Hepatocyte (in vitro differentiated cells): ENCODE data around the gene ZMYND12. TPM values are rescaled to one million over a fixed set of nuclear protein-coding genes. Genes with fewer than 3 reads are reported as not detected.

Experiments
- DNase-seq: peaks from one replicate; pipeline ENCODE4 v3.0.0-alpha.2; 2016; ENCODE audit warnings: low spot score
- H2AFZ ChIP-seq: fragments of 200-600 bp; sonication (generic); 2 replicates; pipeline ENCODE4 v1.6.0; 2016; ENCODE audit warnings: antibody characterized with exemption, mild to moderate bottlenecking
- H3K27ac ChIP-seq: fragments of 200-600 bp; sonication (generic); 2 replicates; pipeline ENCODE4 v1.5.1; 2016; ENCODE audit warnings: mild to moderate bottlenecking
- H3K27me3 ChIP-seq: fragments of 200-600 bp; sonication (generic); 2 replicates; pipeline ENCODE4 v1.6.1; 2016
- H3K36me3 ChIP-seq: fragments of 200-600 bp; sonication (generic); replicated peaks from 2 replicates; pipeline ENCODE4 v1.5.1; 2016; ENCODE audit warnings: low read depth; ENCODE audit not compliant: insufficient read depth
- H3K4me1 ChIP-seq: fragments of 200-600 bp; sonication (generic); 2 replicates; pipeline ENCODE4 v1.5.1; 2016; ENCODE audit warnings: mild to moderate bottlenecking, moderate library complexity; ENCODE audit not compliant: insufficient read depth
- H3K4me2 ChIP-seq: fragments of 200-600 bp; sonication (generic); 2 replicates; pipeline ENCODE4 v1.6.0; 2016
- H3K4me3 ChIP-seq: fragments of 200-600 bp; sonication (generic); 2 replicates; pipeline ENCODE4 v1.5.1; 2016; ENCODE audit warnings: mild to moderate bottlenecking
- H3K79me2 ChIP-seq: fragments of 200-600 bp; sonication (generic); 2 replicates; pipeline ENCODE4 v1.6.0; 2017; ENCODE audit warnings: mild to moderate bottlenecking
- H3K9me2 ChIP-seq: fragments of 200-600 bp; sonication (generic); replicated peaks from 2 replicates; pipeline ENCODE4 v1.6.0; 2017; ENCODE audit warnings: mild to moderate bottlenecking; ENCODE audit not compliant: insufficient read depth
- H3K9me3 ChIP-seq: fragments of 200-600 bp; sonication (generic); 2 replicates; pipeline ENCODE4 v1.5.1; 2016; ENCODE audit warnings: low read depth, mild to moderate bottlenecking
- H4K20me1 ChIP-seq: fragments of 200-600 bp; sonication (generic); 2 replicates; pipeline ENCODE4 v1.6.0; 2016; ENCODE audit warnings: mild to moderate bottlenecking; ENCODE audit not compliant: insufficient read depth, poor library complexity, severe bottlenecking
- EZH2 ChIP-seq: fragments of 200-600 bp; sonication (generic); IDR thresholded peaks from 2 replicates; pipeline ENCODE4 v1.6.1; 2016; ENCODE audit warnings: antibody characterized with exemption, mild to moderate bottlenecking, borderline replicate concordance
- EZH2phosphoT487 ChIP-seq: fragments of 200-600 bp; sonication (generic); IDR thresholded peaks from one replicate; pipeline ENCODE4 v1.6.1; 2018; ENCODE audit warnings: antibody characterized with exemption, mild to moderate bottlenecking, low read depth, moderate library complexity; ENCODE audit not compliant: unreplicated experiment, severe bottlenecking
- WGBS: methylation state at CpG from one replicate; pipeline ENCODE4 v1.1.6; 2016; ENCODE audit warnings: low lambda C conversion rate; ENCODE audit errors: missing lambda C conversion rate; 5-methylcytosine and 5-hydroxymethylcytosine counted together
- polyA plus RNA-seq: library from polyadenylated mRNA; unstranded; fragments of >200 nt; fragmentation: Nextera tagmentation; extraction: Ambion mirVana; gene quantifications from 2 replicates; pipeline ENCODE4 v1.2.1, GENCODE V29; 2016
- total RNA-seq: library from RNA; depleted of rRNA; stranded (reverse); fragments of >200 nt; gene quantifications from 2 replicates; pipeline ENCODE4 v1.2.3, GENCODE V29; 2014
- TF ChIP-seq, protein P1 (sequence below): fragments of 200-600 bp; sonication (generic); IDR thresholded peaks from 2 replicates; pipeline ENCODE4 v1.5.1; 2016; ENCODE audit warnings: antibody characterized with exemption, mild to moderate bottlenecking; ENCODE audit not compliant: poor library complexity

ZMYND12 gene
- total and polyA plus RNA-seq, 2 experiments from 2014 or later = 0.57 to 0.87 TPM

DNA sequence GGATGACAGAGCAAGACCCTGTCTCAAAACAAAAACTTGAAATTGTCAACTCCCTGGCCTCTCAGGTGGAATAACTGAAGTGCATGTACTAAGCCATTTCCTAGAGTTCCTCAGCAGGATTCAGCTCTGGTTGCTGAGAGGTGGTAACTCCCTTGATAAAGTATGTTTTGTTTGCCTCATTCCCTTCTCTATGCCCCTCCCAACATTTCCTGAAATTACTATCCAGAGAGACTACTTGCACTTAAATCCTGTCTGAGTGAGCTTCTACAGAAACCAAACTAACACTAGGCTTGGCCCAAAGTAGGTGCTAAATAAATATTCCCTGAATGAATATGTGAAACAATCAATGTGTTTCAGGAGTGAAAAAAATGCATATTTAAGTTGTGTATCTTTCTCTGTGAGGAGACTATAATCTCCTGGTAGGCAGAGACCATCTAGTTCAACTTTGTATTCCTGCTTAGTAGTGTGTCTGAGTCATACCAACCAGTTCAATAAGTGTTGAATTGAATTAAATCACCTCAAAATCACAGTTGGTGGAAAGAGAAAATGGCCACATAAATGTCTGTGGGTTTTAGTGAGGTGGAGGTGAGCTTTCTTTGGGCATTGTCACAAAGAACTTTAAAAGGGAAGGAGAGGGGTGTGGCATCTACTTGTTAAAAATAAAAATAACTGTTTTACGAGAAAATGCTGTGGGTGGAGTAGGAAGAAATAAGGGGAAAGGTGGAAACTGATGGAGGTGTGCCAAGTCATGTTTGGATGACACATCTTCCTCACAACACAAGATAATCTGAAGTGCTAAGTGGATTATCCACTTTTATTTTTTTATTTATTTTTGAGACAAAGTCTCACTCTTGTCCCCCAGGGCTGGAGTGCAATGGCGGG is 62.6 kb downstream of the ZMYND12 start:
- DNase-seq = no peak
- Histone ChIP-seq H2AFZ (no peak overlapping the region), H3K4me1 (no peaks in the 10 kb centered on the region), H3K9me3 (no peaks in the 10 kb centered on the region), H3K27ac (no peak overlapping the region), H3K9me2 (no peaks in the 10 kb centered on the region), H3K79me2 (no peaks in the 10 kb centered on the region), H3K36me3 (no peaks in the 10 kb centered on the region), H3K27me3 (no peaks in the 10 kb centered on the region), H3K4me2 (no peak overlapping the region), H3K4me3 (no peak overlapping the region), H4K20me1 (no peaks in the 10 kb centered on the region)
- WGBS = 91% methylated on average over 2 of the region's 2 CpGs
- TF ChIP-seq, protein P1, sequence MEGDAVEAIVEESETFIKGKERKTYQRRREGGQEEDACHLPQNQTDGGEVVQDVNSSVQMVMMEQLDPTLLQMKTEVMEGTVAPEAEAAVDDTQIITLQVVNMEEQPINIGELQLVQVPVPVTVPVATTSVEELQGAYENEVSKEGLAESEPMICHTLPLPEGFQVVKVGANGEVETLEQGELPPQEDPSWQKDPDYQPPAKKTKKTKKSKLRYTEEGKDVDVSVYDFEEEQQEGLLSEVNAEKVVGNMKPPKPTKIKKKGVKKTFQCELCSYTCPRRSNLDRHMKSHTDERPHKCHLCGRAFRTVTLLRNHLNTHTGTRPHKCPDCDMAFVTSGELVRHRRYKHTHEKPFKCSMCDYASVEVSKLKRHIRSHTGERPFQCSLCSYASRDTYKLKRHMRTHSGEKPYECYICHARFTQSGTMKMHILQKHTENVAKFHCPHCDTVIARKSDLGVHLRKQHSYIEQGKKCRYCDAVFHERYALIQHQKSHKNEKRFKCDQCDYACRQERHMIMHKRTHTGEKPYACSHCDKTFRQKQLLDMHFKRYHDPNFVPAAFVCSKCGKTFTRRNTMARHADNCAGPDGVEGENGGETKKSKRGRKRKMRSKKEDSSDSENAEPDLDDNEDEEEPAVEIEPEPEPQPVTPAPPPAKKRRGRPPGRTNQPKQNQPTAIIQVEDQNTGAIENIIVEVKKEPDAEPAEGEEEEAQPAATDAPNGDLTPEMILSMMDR = no peak
- TF ChIP-seq EZH2phosphoT487 (no peak), EZH2 (no peak)

DNA sequence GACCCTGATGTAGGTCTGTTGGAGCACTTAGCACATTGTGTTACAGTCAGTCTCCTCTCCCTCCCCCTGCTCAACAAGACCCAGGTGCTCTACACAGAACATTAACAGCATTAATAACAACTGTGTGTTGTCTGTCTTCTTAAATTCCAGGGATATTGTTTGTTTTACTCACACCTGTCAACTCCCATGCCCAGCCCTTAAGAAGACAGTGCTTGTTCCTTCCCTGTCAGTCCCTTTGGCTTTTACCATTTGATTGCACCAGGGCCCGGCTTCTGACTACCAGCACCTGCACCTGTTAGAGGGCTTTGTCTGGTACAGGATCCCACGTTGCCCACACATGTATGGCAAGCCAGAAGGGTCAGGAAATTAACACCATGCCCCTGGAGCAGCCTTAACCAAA is 63.6 kb downstream of the ZMYND12 start:
- Histone ChIP-seq H3K9me3 (no peaks in the 10 kb centered on the region), H4K20me1 (no peaks in the 10 kb centered on the region), H2AFZ (no peak overlapping the region), H3K4me2 (no peak overlapping the region), H3K27me3 (no peaks in the 10 kb centered on the region), H3K9me2 (no peaks in the 10 kb centered on the region), H3K36me3 (no peaks in the 10 kb centered on the region), H3K27ac (no peak overlapping the region), H3K4me3 (no peak overlapping the region), H3K4me1 (no peaks in the 10 kb centered on the region), H3K79me2 (no peaks in the 10 kb centered on the region)
- WGBS = 60% methylated on average over 2 of the region's 2 CpGs
- TF ChIP-seq EZH2 (no peak), EZH2phosphoT487 (no peak)
- TF ChIP-seq, protein P1 = no peak
- no peak for DNase-seq

DNA sequence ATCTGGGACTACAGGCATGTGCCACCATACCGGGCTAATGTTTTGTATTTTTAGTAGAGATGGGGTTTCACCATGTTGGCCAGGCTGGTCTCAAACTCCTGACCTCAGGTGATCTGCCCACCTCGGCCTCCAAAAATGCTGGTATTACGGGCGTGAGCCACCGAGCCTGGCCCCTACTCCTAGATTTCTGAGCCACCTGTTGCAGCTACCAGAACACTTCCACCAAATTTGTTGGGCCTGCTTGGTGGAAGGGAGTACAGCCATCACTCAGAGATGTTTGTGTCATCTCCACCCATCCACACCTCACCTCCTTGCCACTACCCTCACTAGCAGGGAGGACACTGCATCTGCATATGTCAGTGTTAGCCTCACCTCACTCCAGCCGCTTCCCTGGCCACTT is 69.8 kb downstream of the ZMYND12 start:
- peaks cover 21% of the 10 kb centered on the region for H3K27me3 ChIP-seq
- H3K4me1 ChIP-seq = no peaks in the 10 kb centered on the region
- H3K27ac ChIP-seq = no peak overlapping the region
- H4K20me1 ChIP-seq = no peaks in the 10 kb centered on the region
- no peaks in the 10 kb centered on the region for H3K79me2 ChIP-seq
- H3K4me2 ChIP-seq = no peak overlapping the region
- H2AFZ ChIP-seq = no peak overlapping the region
- no peak for TF ChIP-seq EZH2phosphoT487
- TF ChIP-seq, protein P1 = no peak
- H3K9me3 ChIP-seq = no peaks in the 10 kb centered on the region
- no peak overlapping the region for H3K4me3 ChIP-seq
- 93% methylated on average over 6 of the region's 6 CpGs for WGBS
- H3K36me3 ChIP-seq = no peaks in the 10 kb centered on the region
- DNase-seq = no peak
- H3K9me2 ChIP-seq = no peaks in the 10 kb centered on the region
